ENCODE data around the gene ZNF35. TPM values are rescaled to one million over a fixed set of nuclear protein-coding genes. Genes with fewer than 3 reads are reported as not detected.

Gene ZNF35
- total and polyA plus RNA-seq, 4 donors, result 1.2 to 4.9 (median 1.7) TPM

Other genes with a start within 250 kb of the ZNF35 start
- 1 to 10 TPM; 7.6 to 8.7 TPM for gene ZNF445, start 171.1 kb upstream of the ZNF35 start, total RNA-seq
- gene ZNF445, start 171.1 kb upstream of the ZNF35 start, polyA plus RNA-seq, result 1 to 10 TPM; 2.1 to 2.2 TPM
- 1 to 10 TPM; 3.2 to 4.4 TPM for gene ZKSCAN7, start 93.5 kb upstream of the ZNF35 start, total RNA-seq
- 1 to 10 TPM; 1.1 to 1.2 TPM for gene ZKSCAN7, start 93.5 kb upstream of the ZNF35 start, polyA plus RNA-seq
- 1 to 10 TPM in 1 of 2 donors, under 1 TPM in 1; 0.59 to 2.7 TPM for gene ZNF660, start 63.8 kb upstream of the ZNF35 start, total RNA-seq
- under 1 TPM; 0.08 to 0.24 TPM for gene ZNF660, start 63.8 kb upstream of the ZNF35 start, polyA plus RNA-seq
- gene ZNF197, start 23.7 kb upstream of the ZNF35 start, total RNA-seq, result 10 to 100 TPM in 1 of 2 donors, 1 to 10 TPM in 1; 8.1 to 10.6 TPM
- 1 to 10 TPM; 2.4 to 3.6 TPM for gene ZNF197, start 23.7 kb upstream of the ZNF35 start, polyA plus RNA-seq
- 1 to 10 TPM; 1.7 to 2.1 TPM for gene ZNF502, start 63.9 kb downstream of the ZNF35 start, total RNA-seq
- gene ZNF502, start 63.9 kb downstream of the ZNF35 start, polyA plus RNA-seq, result under 1 TPM; 0.75 to 0.89 TPM
- 1 to 10 TPM; 1.1 to 1.6 TPM for gene ZNF501, start 80.9 kb downstream of the ZNF35 start, total RNA-seq
- under 1 TPM; 0.44 to 0.46 TPM for gene ZNF501, start 80.9 kb downstream of the ZNF35 start, polyA plus RNA-seq
- 10 to 100 TPM in 1 of 2 donors, 1 to 10 TPM in 1; 10.0 to 10.3 TPM for gene KIAA1143, start 112.9 kb downstream of the ZNF35 start, total RNA-seq
- 1 to 10 TPM; 3.9 to 4.5 TPM for gene KIAA1143, start 112.9 kb downstream of the ZNF35 start, polyA plus RNA-seq
- gene KIF15, start 113.1 kb downstream of the ZNF35 start, total RNA-seq, result 10 to 100 TPM in 1 of 2 donors, under 1 TPM in 1; under 0.01 to 15.9 TPM
- gene KIF15, start 113.1 kb downstream of the ZNF35 start, polyA plus RNA-seq, result under 1 TPM; 0.15 to 0.33 TPM
- 1 to 10 TPM; 5.8 to 9.0 TPM for gene TMEM42, start 213.2 kb downstream of the ZNF35 start, total RNA-seq
- gene TMEM42, start 213.2 kb downstream of the ZNF35 start, polyA plus RNA-seq, result 1 to 10 TPM; 7.2 to 9.9 TPM
- not detected for gene TGM4, start 225.9 kb downstream of the ZNF35 start, total RNA-seq
- gene TGM4, start 225.9 kb downstream of the ZNF35 start, polyA plus RNA-seq, result not detected

Measured in liver (tissue), 4 donors.